Sigmoid colon (tissue), 7 donors: ENCODE results near the gene AADACL2. TPM values are rescaled to one million over a fixed set of nuclear protein-coding genes. Genes with fewer than 3 reads are reported as not detected.
"Not testable (repeated sequence)": the region's sequence is repeated elsewhere in the genome, so short reads cannot be mapped to it uniquely, and the experiment has no call there.

Experiments
- DNase-seq: peaks from one replicate; pipeline ENCODE4 v3.0.0-alpha.2; 2019
- H3K27ac ChIP-seq, 4 donors: fragments of 200-600 bp; sonication (generic); one replicate each; pipeline ENCODE4 v1.5.1; 2016 to 2019; ENCODE audit warnings: mild to moderate bottlenecking in 1 of 4
- H3K27me3 ChIP-seq, 3 donors: fragments of 200-600 bp; sonication (generic); one replicate each; pipeline ENCODE4 v1.5.1; 2019; ENCODE audit warnings: mild to moderate bottlenecking in 1 of 3
- H3K36me3 ChIP-seq, 4 donors: fragments of 200-600 bp; sonication (generic); one replicate each; pipeline ENCODE4 v1.5.1; 2016 to 2019
- H3K4me1 ChIP-seq, 4 donors: fragments of 200-600 bp; sonication (generic); one replicate each; pipeline ENCODE4 v1.5.1; 2017 to 2019
- H3K4me3 ChIP-seq, 4 donors: fragments of 200-600 bp; sonication (generic); one replicate each; pipeline ENCODE4 v1.5.1; 2017 to 2019; ENCODE audit warnings: mild to moderate bottlenecking in 2 of 4, moderate library complexity in 1 of 4
- H3K9me3 ChIP-seq, 4 donors: fragments of 200-600 bp in 3 of 4; sonication (generic) in 3 of 4; one replicate each; pipeline versions ENCODE4 v1.5.1 to v1.6.1; 2013 to 2019
- EP300 ChIP-seq, 4 donors: sonication (generic); formaldehyde crosslinking; IDR thresholded peaks; one replicate each; pipeline ENCODE4 v1.6.1; 2017; ENCODE audit warnings: antibody characterized with exemption in 4 of 4
- POLR2A ChIP-seq, 2 donors: fragments of 450-650 bp; IDR thresholded peaks; one replicate each; pipeline ENCODE4 v1.6.1; 2016; ENCODE audit warnings: antibody characterized with exemption in 2 of 2, mild to moderate bottlenecking in 2 of 2, moderate library complexity in 2 of 2
- POLR2AphosphoS5 ChIP-seq, 4 donors: sonication (generic); formaldehyde crosslinking; IDR thresholded peaks; one replicate each; pipeline ENCODE4 v1.6.1; 2017; ENCODE audit warnings: antibody characterized with exemption in 4 of 4
- WGBS, 2 donors: extraction: QIAGEN DNeasy Blood & Tissue Kit; methylation state at CpG; one replicate each; pipeline ENCODE4 v1.1.7; 2013; 5-methylcytosine and 5-hydroxymethylcytosine counted together
- intact Hi-C: fragments of 100-400 bp; cut with DNase I; formaldehyde crosslinking; loops from one replicate; pipeline ENCODE4 v1.15.1; 2023
- polyA plus RNA-seq, 3 donors: library from polyadenylated mRNA; stranded (reverse); fragments of 200-250 nt; gene quantifications; one replicate each; pipeline ENCODE4 v1.2.3, GENCODE V29; 2013
- total RNA-seq, 4 donors: library from RNA; depleted of rRNA; stranded (reverse); fragments of >200 nt; gene quantifications; one replicate each; pipeline ENCODE4 v1.1.0, GENCODE V29; 2016
- TF ChIP-seq, protein P1 (sequence below), 4 experiments: fragments of 450-650 bp in 3 of 4; fragments of 200-600 bp in 1 of 4; IDR thresholded peaks; one replicate each; pipeline ENCODE4 v1.5.1; 2016 to 2019; ENCODE audit warnings: antibody characterized with exemption in 4 of 4, mild to moderate bottlenecking in 3 of 4, moderate library complexity in 2 of 4
- donor health status: healthy with polysubstance abuse.
- donor health status: Bipolar disorder and iron deficiency.
- donor health status: healthy.

Gene AADACL2
- total and polyA plus RNA-seq, 7 donors, result 0.03 TPM; not detected in 6

DNA sequence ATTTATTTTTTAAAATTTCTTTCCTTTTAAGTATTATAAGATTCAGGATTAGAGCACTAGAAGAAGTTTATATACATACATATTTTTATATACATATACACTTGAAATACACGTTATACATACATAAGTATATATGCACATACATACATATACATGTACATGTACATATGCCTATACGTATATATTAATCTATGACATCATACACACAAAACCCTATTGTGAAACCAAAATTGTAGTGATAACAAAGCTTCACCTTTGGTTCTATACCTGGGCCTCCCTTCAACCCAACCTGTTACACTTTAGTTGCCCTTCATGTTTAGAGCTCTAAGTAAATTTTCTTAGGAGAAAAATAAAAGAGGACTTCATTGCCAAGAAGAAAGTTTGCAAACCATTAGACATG is 17.0 kb downstream of the AADACL2 start:
- intact Hi-C loops, result no loop called here
- no peaks in the 10 kb centered on the region for H3K9me3 ChIP-seq
- H3K4me3 ChIP-seq, result no peak overlapping the region
- H3K27ac ChIP-seq, result no peak overlapping the region
- H3K4me1 ChIP-seq, result no peaks in the 10 kb centered on the region
- H3K27me3 ChIP-seq, result no peaks in the 10 kb centered on the region
- no peak for DNase-seq
- WGBS, 2 donors, result 87 to 94% methylated on average over 2 of the region's 2 CpGs
- TF ChIP-seq EP300 (IDR thresholded peaks at IDR 0.05), result no peak
- H3K36me3 ChIP-seq, result no peaks in the 10 kb centered on the region

DNA sequence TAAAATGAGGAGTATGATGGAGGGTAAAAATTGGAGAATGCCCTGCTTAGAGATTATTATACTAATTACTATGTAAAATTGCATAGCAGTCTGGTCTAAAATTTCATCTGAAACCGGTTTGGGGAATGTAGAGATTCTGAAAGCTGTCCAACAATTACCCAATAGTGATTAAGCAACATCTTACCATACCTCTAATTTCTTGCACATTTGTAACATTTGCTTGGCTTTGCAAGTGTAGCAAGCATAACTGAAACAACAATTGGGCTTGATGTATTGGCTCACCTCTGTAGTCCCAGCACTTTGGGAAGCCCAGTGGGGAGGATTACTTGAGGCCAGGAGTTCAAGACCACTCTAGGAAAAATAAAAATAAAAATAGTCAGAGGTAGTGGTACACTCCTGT is 17.4 kb downstream of the AADACL2 start:
- Histone ChIP-seq H3K9me3 (no peaks in the 10 kb centered on the region), H3K4me1 (no peaks in the 10 kb centered on the region), H3K27me3 (no peaks in the 10 kb centered on the region), H3K36me3 (no peaks in the 10 kb centered on the region), H3K4me3 (no peak overlapping the region), H3K27ac (no peak overlapping the region)
- 55 to 69% methylated on average over 1 of the region's 1 CpG for WGBS, 2 donors
- DNase-seq, result no peak
- intact Hi-C loops, result no loop called here
- no peak for TF ChIP-seq POLR2A (IDR thresholded peaks at IDR 0.05)
- TF ChIP-seq POLR2AphosphoS5 (IDR thresholded peaks at IDR 0.05), result no peak
- TF ChIP-seq EP300 (IDR thresholded peaks at IDR 0.05), result no peak
- TF ChIP-seq, protein P1, sequence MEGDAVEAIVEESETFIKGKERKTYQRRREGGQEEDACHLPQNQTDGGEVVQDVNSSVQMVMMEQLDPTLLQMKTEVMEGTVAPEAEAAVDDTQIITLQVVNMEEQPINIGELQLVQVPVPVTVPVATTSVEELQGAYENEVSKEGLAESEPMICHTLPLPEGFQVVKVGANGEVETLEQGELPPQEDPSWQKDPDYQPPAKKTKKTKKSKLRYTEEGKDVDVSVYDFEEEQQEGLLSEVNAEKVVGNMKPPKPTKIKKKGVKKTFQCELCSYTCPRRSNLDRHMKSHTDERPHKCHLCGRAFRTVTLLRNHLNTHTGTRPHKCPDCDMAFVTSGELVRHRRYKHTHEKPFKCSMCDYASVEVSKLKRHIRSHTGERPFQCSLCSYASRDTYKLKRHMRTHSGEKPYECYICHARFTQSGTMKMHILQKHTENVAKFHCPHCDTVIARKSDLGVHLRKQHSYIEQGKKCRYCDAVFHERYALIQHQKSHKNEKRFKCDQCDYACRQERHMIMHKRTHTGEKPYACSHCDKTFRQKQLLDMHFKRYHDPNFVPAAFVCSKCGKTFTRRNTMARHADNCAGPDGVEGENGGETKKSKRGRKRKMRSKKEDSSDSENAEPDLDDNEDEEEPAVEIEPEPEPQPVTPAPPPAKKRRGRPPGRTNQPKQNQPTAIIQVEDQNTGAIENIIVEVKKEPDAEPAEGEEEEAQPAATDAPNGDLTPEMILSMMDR (IDR thresholded peaks at IDR 0.05), result no peak

DNA sequence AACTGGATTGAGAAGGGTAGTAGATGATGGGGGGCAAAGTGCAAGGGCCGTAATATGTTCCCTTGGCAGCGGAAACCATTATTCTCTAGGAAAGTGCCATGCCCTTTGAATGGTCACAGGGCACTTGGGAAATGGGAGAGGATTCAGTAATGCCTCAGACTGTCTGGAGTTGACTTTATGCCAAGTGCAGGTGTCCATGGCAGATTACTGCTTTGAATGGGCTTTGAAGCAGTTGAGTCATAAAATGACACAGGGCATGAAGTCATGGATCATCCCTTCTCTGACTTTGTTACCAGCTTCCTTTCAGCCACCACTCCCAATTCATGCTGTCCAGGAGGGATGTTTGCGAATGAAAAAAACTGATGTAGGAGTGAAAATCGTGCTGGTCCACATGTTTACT is 20.1 kb downstream of the AADACL2 start:
- DNase-seq, result no peak
- 60 to 92% methylated on average over 4 of the region's 4 CpGs for WGBS, 2 donors
- TF ChIP-seq EP300 (IDR thresholded peaks at IDR 0.05) (no peak), POLR2AphosphoS5 (IDR thresholded peaks at IDR 0.05) (no peak), POLR2A (IDR thresholded peaks at IDR 0.05) (no peak)
- TF ChIP-seq, protein P1 (IDR thresholded peaks at IDR 0.05), result no peak
- Histone ChIP-seq H3K27ac (no peak overlapping the region), H3K36me3 (no peaks in the 10 kb centered on the region), H3K4me1 (no peaks in the 10 kb centered on the region), H3K9me3 (no peaks in the 10 kb centered on the region), H3K4me3 (no peak overlapping the region), H3K27me3 (no peaks in the 10 kb centered on the region)
- intact Hi-C loops, result no loop called here

DNA sequence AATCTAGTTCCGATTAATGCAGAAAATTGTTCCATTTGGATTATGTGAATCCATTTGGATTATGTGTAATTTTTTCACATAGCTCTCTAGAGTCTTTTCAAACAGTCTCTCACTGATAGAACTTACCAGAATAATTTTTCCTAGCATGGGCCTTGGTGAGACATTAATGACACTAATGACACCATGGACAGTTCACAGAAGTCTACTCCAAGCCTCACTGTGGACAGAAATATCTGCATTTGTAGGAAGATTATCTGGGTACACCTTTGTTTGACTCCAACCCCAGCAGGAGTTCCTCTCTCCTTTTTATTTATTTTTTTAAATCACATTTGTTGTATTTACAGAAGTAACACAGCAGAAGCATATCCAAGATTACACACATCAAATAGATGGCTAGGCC is 27.9 kb downstream of the AADACL2 start:
- Histone ChIP-seq H3K27ac (no peak overlapping the region), H3K36me3 (no peaks in the 10 kb centered on the region), H3K4me3 (no peak overlapping the region), H3K4me1 (no peaks in the 10 kb centered on the region), H3K9me3 (no peaks in the 10 kb centered on the region), H3K27me3 (no peaks in the 10 kb centered on the region)
- no peak for TF ChIP-seq POLR2AphosphoS5 (IDR thresholded peaks at IDR 0.05)
- TF ChIP-seq EP300 (IDR thresholded peaks at IDR 0.05), result no peak
- TF ChIP-seq POLR2A (IDR thresholded peaks at IDR 0.05), result no peak
- TF ChIP-seq, protein P1 (IDR thresholded peaks at IDR 0.05), result no peak
- 95 to 99% methylated on average over 1 of the region's 1 CpG for WGBS, 2 donors
- intact Hi-C loops, result no loop called here
- DNase-seq, result no peak

DNA sequence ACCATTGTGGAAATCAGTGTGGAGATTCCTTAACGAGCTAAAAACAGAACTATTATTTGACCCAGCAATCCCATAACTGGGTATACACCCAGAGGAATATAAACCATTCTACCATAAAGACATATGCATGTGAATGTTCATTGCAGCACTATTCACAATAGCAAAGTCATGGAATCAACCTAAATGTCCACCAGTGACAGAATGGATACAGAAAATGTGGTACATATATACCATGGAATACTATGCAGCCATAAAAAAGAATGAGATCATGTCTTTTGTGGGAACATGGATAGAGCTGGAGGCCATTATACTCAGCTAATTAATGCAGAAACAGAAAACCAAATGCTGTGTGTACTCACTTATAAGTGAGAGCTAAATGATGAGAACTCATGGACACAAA is 31.0 kb downstream of the AADACL2 start:
- H3K27ac ChIP-seq, H3K4me1 ChIP-seq, DNase-seq, H3K27me3 ChIP-seq, H3K36me3 ChIP-seq, H3K4me3 ChIP-seq, intact Hi-C loops, H3K9me3 ChIP-seq: not testable (repeated sequence)
- WGBS, 2 donors, result 80 to 85% methylated on average over 1 of the region's 1 CpG

DNA sequence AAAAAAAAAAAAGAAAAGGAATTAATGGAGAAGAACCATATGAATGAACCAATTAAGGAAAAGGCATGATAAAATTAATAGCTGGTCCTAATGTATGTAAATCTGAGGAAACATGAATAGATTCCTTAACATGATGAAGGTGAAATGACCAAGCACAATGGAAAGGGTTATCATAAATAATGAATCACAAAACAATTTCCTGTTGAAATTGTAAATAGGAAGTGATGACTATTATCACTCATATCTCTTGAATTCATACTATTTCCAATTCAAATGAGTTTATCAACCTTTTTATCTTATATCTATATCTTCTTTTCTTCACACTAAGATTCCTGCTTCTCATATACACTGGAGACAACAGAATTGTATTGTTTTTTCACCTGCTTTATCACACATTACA is 32.0 kb downstream of the AADACL2 start:
- H3K4me3 ChIP-seq, result no peak overlapping the region
- H3K27me3 ChIP-seq, result no peaks in the 10 kb centered on the region
- no peaks in the 10 kb centered on the region for H3K36me3 ChIP-seq
- intact Hi-C loops, result no loop called here
- no peaks in the 10 kb centered on the region for H3K9me3 ChIP-seq
- no peak for DNase-seq
- H3K4me1 ChIP-seq, result peaks cover 0 to 8% (median 7%) of the 10 kb centered on the region in 4 donors
- H3K27ac ChIP-seq, result no peak overlapping the region
- TF ChIP-seq POLR2AphosphoS5 (IDR thresholded peaks at IDR 0.05) (no peak), POLR2A (IDR thresholded peaks at IDR 0.05) (no peak), EP300 (IDR thresholded peaks at IDR 0.05) (no peak)
- TF ChIP-seq, protein P1 (IDR thresholded peaks at IDR 0.05), result no peak
